Measurements from ENCODE around the gene ZNF254. TPM values are rescaled to one million over a fixed set of nuclear protein-coding genes. Genes with fewer than 3 reads are reported as not detected.

Gene ZNF254
- total RNA-seq, 4 donors from 2014 or later, result 2.8 to 5.6 (median 4.1) TPM

GRCh38 chr19:24140099-24140498 is 53.1 kb downstream of the ZNF254 start:
- DNase-seq (no peak), ATAC-seq (no peak)
- no peak for TF ChIP-seq CTCF (IDR thresholded peaks at IDR 0.05 in 4 of 5, conservative IDR thresholded peaks at IDR 0.05 in 1 of 5)
- TF ChIP-seq POLR2A (IDR thresholded peaks at IDR 0.05), result no peak
- no peak overlapping the region for H3K27ac ChIP-seq
- no peaks in the 10 kb centered on the region for H3K27me3 ChIP-seq
- no peaks in the 10 kb centered on the region for H3K4me1 ChIP-seq
- intact Hi-C loops (cut with DNase I; ENCODE audit: low total_unique reads) (no loop called here), in situ Hi-C loops (cut with MboI; ENCODE audit: low sequenced_read_pairs in 4 of 4) (no loop called here)
- no peak overlapping the region for H3K4me3 ChIP-seq
- peaks cover 0 to 14% (median 4%) of the 10 kb centered on the region in 3 donors for H3K9me3 ChIP-seq
- H3K36me3 ChIP-seq, result peaks cover 2 to 19% of the 10 kb centered on the region in 2 donors

GRCh38 chr19:24140591-24140990 is 53.6 kb downstream of the ZNF254 start:
- in situ Hi-C loops (cut with MboI; ENCODE audit: low sequenced_read_pairs in 4 of 4) (no loop called here), intact Hi-C loops (cut with DNase I; ENCODE audit: low total_unique reads) (no loop called here)
- TF ChIP-seq CTCF (IDR thresholded peaks at IDR 0.05 in 4 of 5, conservative IDR thresholded peaks at IDR 0.05 in 1 of 5), result no peak
- no peak for TF ChIP-seq POLR2A (IDR thresholded peaks at IDR 0.05)
- no peaks in the 10 kb centered on the region for H3K4me1 ChIP-seq
- H3K9me3 ChIP-seq, result peaks cover under 1 to 14% (median 1%) of the 10 kb centered on the region in 3 donors
- no peak overlapping the region for H3K27ac ChIP-seq
- no peaks in the 10 kb centered on the region for H3K27me3 ChIP-seq
- H3K4me3 ChIP-seq, result no peak overlapping the region
- H3K36me3 ChIP-seq, result peaks cover 2 to 23% of the 10 kb centered on the region in 2 donors
- DNase-seq, result no peak
- ATAC-seq, result no peak

GRCh38 chr19:24141612-24142011 is 54.6 kb downstream of the ZNF254 start:
- TF ChIP-seq POLR2A (IDR thresholded peaks at IDR 0.05) (no peak), CTCF (IDR thresholded peaks at IDR 0.05 in 4 of 5, conservative IDR thresholded peaks at IDR 0.05 in 1 of 5) (no peak)
- in situ Hi-C loops (cut with MboI; ENCODE audit: low sequenced_read_pairs in 4 of 4), result no loop called here
- Histone ChIP-seq H3K4me3 (no peak overlapping the region), H3K4me1 (no peaks in the 10 kb centered on the region), H3K27me3 (no peaks in the 10 kb centered on the region), H3K36me3 (peaks cover 2 to 14% of the 10 kb centered on the region in 2 donors), H3K27ac (no peak overlapping the region), H3K9me3 (peaks cover 0 to 22% (median 4%) of the 10 kb centered on the region in 3 donors)
- ATAC-seq (no peak), DNase-seq (no peak)
- intact Hi-C loops (cut with DNase I; ENCODE audit: low total_unique reads), result no loop called here

- no peak for ATAC-seq
- Histone ChIP-seq H3K36me3 (peaks cover 2 to 14% of the 10 kb centered on the region in 2 donors), H3K4me1 (no peaks in the 10 kb centered on the region), H3K27me3 (no peaks in the 10 kb centered on the region), H3K9me3 (peaks cover 0 to 23% (median 4%) of the 10 kb centered on the region in 3 donors), H3K4me3 (no peak overlapping the region), H3K27ac (no peak overlapping the region)
- DNase-seq, result no peak
- TF ChIP-seq POLR2A (IDR thresholded peaks at IDR 0.05) (no peak), CTCF (IDR thresholded peaks at IDR 0.05 in 4 of 5, conservative IDR thresholded peaks at IDR 0.05 in 1 of 5) (no peak)
- intact Hi-C loops (cut with DNase I; ENCODE audit: low total_unique reads), result no loop called here
- in situ Hi-C loops (cut with MboI; ENCODE audit: low sequenced_read_pairs in 4 of 4), result no loop called here
Observed at GRCh38 chr19:24142771-24143170, 55.8 kb downstream of the ZNF254 start.

GRCh38 chr19:24159707-24160106 is 72.7 kb downstream of the ZNF254 start:
- in situ Hi-C loops (cut with MboI; ENCODE audit: low sequenced_read_pairs in 4 of 4), result no loop called here

More at GRCh38 chr19:24159707-24160106, 72.7 kb downstream of the ZNF254 start:
- Histone ChIP-seq H3K27me3 (no peaks in the 10 kb centered on the region), H3K9me3 (no peaks in the 10 kb centered on the region), H3K4me1 (no peaks in the 10 kb centered on the region), H3K4me3 (no peak overlapping the region), H3K27ac (no peak overlapping the region), H3K36me3 (peaks cover 0 to 4% of the 10 kb centered on the region in 2 donors)
- ATAC-seq (no peak), DNase-seq (no peak)
- intact Hi-C loops (cut with DNase I; ENCODE audit: low total_unique reads), result no loop called here
- TF ChIP-seq CTCF (IDR thresholded peaks at IDR 0.05 in 4 of 5, conservative IDR thresholded peaks at IDR 0.05 in 1 of 5) (no peak), POLR2A (IDR thresholded peaks at IDR 0.05) (no peak)
